GM21576 (cell line): ENCODE data around the gene CLBA1.

ENCODE experiments used
- ATAC-seq: cut with Tn5 transposase; IDR thresholded peaks from one replicate; pipeline ENCODE4 v1.9.1; 2021; ENCODE audit warnings: mild to moderate bottlenecking, moderate library complexity; ENCODE audit not compliant: unreplicated experiment

The CLBA1 gene

GRCh38 chr14:104979758-104980610 is 5.6 kb upstream of the CLBA1 start:
- ATAC-seq = no peak

- ATAC-seq = no peak
These were observed 4.7 kb upstream of the CLBA1 start for GRCh38 chr14:104980611-104981531.

- no peak for ATAC-seq
These were observed 3.7 kb upstream of the CLBA1 start for GRCh38 chr14:104981699-104982541.

DNA sequence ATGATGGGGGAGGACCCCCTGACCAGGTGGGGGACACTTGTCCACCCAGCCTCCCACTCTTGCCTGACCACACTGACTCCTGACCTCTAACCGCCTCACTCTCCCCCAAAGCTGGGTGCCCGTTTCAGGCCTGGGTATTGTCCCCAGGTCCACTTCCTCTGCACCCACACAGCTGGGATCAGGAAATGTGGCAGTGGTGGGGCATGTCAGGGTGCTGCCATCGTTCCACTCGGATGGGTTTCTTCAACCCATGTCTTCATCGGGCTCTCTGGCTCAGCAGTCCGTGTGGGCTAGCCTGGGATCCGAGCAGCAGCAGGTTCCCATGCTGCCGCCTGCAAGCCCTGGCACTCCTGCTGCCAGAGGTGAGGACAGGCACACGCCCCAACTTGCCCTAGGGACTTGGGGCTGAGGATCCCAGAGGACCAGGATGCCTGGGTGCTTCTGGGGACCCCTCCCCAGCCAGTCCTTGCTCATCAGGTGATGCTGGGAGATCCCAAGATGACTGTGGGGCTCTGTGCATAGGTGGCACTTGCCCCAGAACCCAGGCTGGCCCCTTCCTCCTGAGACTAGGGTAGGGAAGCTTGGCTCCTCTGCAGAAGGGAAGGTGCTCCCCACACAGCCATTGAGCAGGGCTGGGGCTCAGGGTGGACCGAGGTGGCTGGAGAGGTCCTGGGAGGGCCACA is 2.9 kb upstream of the CLBA1 start:
- ATAC-seq = no peak

DNA sequence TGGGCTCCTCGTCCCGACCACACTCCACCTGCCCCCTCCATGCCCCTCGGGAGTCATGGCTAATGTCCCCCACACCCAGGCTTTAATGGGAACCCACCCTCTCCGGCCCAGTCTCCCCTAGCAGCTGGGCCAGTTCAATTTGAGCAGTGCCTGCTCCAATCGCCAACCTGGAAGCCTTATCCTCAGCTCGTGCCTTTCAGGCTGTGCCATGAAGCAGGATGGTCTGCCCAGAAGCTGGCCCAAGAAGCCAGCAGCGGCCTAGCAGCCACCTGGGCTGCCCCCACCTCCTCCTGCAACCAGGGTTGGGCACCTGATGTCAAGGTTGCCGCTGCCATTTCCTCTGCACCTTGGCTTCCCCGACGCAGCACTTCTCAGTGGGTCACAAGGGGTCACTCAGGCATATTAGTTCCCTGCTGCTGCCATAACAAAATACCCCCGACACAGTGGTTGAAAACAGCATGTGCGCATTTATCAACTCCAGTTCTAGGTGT is 2.3 kb upstream of the CLBA1 start:
- ATAC-seq = no peak

GRCh38 chr14:104984056-104984894 is 1.3 kb upstream of the CLBA1 start:
- no peak for ATAC-seq

DNA sequence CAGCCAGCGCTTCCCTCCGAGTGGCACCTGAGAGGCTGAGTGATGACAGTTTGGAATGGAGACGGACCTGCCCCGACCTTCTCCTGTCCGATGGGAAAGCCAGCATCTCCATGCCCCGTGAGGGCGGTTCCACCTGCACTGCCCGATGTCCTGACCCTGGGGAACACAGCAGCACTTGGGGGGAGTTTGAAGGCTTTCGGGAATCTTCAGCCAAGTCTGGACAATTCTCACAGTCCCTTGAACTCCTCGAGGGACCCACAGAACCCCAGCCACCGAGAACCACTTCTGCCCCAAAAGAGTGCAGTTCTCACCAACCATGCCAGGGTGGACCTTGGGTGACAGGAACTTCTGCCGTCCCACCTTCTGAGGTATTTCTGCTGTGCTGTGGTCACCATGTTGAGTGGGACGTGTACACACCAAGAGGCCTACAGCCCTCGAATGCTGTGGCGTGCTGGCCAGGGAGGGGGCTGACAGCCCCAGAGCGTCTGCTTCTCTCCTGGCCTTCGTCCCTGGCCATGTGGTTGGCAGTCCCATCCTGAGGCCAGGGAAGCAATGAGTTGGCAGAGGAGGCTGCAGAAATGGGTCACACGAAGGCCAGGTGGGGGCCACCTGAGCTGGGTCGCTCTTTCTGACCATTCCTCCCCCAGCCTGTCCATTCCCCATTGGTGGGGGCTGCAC is 1.0 kb downstream of the CLBA1 start:
- no peak for ATAC-seq

- no peak for ATAC-seq
These were observed 3.8 kb downstream of the CLBA1 start for GRCh38 chr14:104989236-104989950.

GRCh38 chr14:104989951-104990303 is 4.3 kb downstream of the CLBA1 start:
- ATAC-seq = no peak

DNA sequence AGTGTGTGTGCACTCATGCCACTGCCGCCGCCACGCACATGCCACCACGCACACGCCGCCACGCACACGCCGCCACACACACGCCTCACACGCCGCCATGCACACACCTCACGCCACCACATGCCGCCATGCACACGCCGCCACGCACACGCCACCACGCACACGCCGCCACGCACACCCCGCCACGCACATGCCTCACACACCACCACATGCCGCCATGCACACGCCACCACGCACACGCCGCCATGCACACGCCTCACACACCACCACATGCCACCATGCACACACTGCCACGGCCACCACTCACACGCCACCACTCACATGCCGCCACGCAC is 6.3 kb downstream of the CLBA1 start:
- ATAC-seq = no peak

- no peak for ATAC-seq
These were observed 6.9 kb downstream of the CLBA1 start for GRCh38 chr14:104992501-104992900.

DNA sequence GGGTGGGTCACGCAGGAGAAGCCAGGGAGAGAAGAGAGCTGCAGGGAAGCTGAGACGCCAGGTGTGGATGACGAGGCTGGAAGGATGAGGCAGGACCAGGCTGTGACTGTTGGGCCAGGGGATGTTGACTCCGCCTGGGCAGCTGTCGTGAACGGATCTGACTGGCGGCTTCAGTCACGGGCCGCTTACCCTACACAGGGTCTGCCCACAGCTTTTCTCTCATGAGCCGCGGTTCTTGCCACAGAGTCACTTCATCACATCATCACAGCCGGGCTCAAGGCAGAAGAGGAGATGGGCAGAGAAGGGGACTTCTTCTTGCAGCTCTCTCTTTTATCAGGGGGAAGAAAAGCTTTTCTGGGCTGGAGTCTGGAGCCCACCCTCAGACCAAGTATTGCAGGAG is 7.7 kb downstream of the CLBA1 start:
- ATAC-seq = no peak

- no peak for ATAC-seq
These were observed 8.4 kb downstream of the CLBA1 start for GRCh38 chr14:104993808-104994591.

- no peak for ATAC-seq
These were observed 9.4 kb downstream of the CLBA1 start for GRCh38 chr14:104994978-104995377.

GRCh38 chr14:104996032-104996431 is 10.4 kb downstream of the CLBA1 start:
- no peak for ATAC-seq

GRCh38 chr14:104996483-104996882 is 10.9 kb downstream of the CLBA1 start:
- no peak for ATAC-seq

DNA sequence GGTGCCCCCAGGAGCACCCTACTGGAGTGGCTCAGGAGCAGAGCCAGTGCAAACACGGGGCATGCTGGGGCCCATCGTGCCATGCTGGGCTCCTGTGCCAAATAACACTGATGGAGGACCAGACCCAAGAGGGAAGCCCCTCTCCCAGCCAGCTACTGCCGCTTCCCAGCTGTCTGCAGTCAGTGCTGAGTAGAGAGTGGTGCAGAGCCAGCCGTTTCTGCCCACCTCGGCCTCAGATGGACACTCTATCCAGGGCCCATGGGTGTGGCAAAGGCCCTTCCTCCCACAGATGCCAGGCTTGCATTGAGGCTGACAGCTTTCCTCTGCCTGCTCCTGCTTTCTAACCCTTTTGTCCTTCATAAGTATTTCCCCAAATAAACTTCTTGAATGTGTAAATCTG is 13.2 kb downstream of the CLBA1 start:
- ATAC-seq = no peak

- ATAC-seq = no peak
These were observed 13.8 kb downstream of the CLBA1 start for GRCh38 chr14:104999361-104999760.
